DND-41 (cell line): ENCODE measurements around the gene CSRP1.

Experiments
- CTCF ChIP-seq: IDR thresholded peaks from 2 replicates; pipeline ENCODE4 v1.5.1; 2012; ENCODE audit warnings: borderline replicate concordance, low read length, moderate library complexity, mild to moderate bottlenecking; ENCODE audit not compliant: poor library complexity, severe bottlenecking; ENCODE audit errors: extremely low read depth
- EZH2 ChIP-seq: IDR thresholded peaks from 3 replicates; pipeline ENCODE4 v1.6.1; 2012; ENCODE audit warnings: borderline replicate concordance, low read depth, mild to moderate bottlenecking, moderate library complexity, low read length, inconsistent platforms; ENCODE audit not compliant: severe bottlenecking

GRCh38 chr1:201466492-201466891 is 40.4 kb downstream of the CSRP1 start:
- TF ChIP-seq CTCF (no peak), EZH2 (no peak)
